Astrocyte (in vitro differentiated cells and primary cell): ENCODE data around the gene NR6A1. TPM values are rescaled to one million over a fixed set of nuclear protein-coding genes. Genes with fewer than 3 reads are reported as not detected.

Experiments
- DNase-seq: peaks from one replicate; pipeline ENCODE4 v3.0.0-alpha.2; 2010; ENCODE audit warnings: low read depth
- FAIRE-seq: peaks from 2 replicates; lab custom pipeline; 2011; peaks lifted over from hg19 to GRCh38; lab: Jason Lieb, UNC
- H2AFZ ChIP-seq: 2 replicates; pipeline ENCODE4 v1.6.0; 2012; ENCODE audit warnings: low read depth, low read length, inconsistent platforms
- H3K27ac ChIP-seq: 2 replicates; pipeline ENCODE4 v1.5.1; 2011; ENCODE audit warnings: low read depth, low read length, inconsistent platforms
- H3K27me3 ChIP-seq: 2 replicates; pipeline ENCODE4 v1.6.0; 2011; ENCODE audit warnings: low read length, inconsistent platforms; ENCODE audit not compliant: insufficient read depth
- H3K36me3 ChIP-seq: 2 replicates; pipeline ENCODE4 v1.5.1; 2011; ENCODE audit warnings: low read length, inconsistent platforms; ENCODE audit not compliant: insufficient read depth
- H3K4me1 ChIP-seq: 2 replicates; pipeline ENCODE4 v1.5.1; 2011; ENCODE audit warnings: low read length, inconsistent platforms; ENCODE audit not compliant: insufficient read depth
- H3K4me2 ChIP-seq: 2 replicates; pipeline ENCODE4 v1.6.0; 2012; ENCODE audit warnings: low read length, inconsistent platforms
- H3K4me3 ChIP-seq: 2 replicates; pipeline ENCODE4 v1.5.1; 2011; ENCODE audit warnings: low read depth, mild to moderate bottlenecking, low read length, inconsistent platforms; ENCODE audit not compliant: insufficient read depth
- H3K79me2 ChIP-seq: 2 replicates; pipeline ENCODE4 v1.6.0; 2012; ENCODE audit warnings: mild to moderate bottlenecking, low read length, inconsistent platforms; ENCODE audit not compliant: insufficient read depth
- H3K9ac ChIP-seq: 2 replicates; pipeline ENCODE4 v1.6.0; 2012; ENCODE audit warnings: mild to moderate bottlenecking, low read length, inconsistent platforms
- H3K9me3 ChIP-seq: 2 replicates; pipeline ENCODE4 v1.5.1; 2012; ENCODE audit warnings: low read depth, mild to moderate bottlenecking, low read length, inconsistent platforms; ENCODE audit not compliant: insufficient read depth
- H4K20me1 ChIP-seq: 2 replicates; pipeline ENCODE4 v1.6.0; 2012; ENCODE audit warnings: low read length, inconsistent platforms; ENCODE audit not compliant: insufficient read depth
- H3K27ac Mint-ChIP-seq: one replicate; pipeline ENCODE4 v1.8.0; 2021; ENCODE audit warnings: mild to moderate bottlenecking, mixed read lengths; ENCODE audit not compliant: unreplicated experiment
- H3K27me3 Mint-ChIP-seq: one replicate; pipeline ENCODE4 v1.8.0; 2021; ENCODE audit warnings: low read depth, mixed read lengths; ENCODE audit not compliant: unreplicated experiment
- H3K36me3 Mint-ChIP-seq: one replicate; pipeline ENCODE4 v1.8.0; 2021; ENCODE audit warnings: low read depth, mixed read lengths; ENCODE audit not compliant: unreplicated experiment
- H3K4me1 Mint-ChIP-seq: one replicate; pipeline ENCODE4 v1.8.0; 2021; ENCODE audit warnings: low read depth, mixed read lengths; ENCODE audit not compliant: unreplicated experiment
- H3K4me3 Mint-ChIP-seq: one replicate; pipeline ENCODE4 v1.8.0; 2021; ENCODE audit warnings: mild to moderate bottlenecking, moderate library complexity, mixed read lengths; ENCODE audit not compliant: unreplicated experiment
- H3K9me3 Mint-ChIP-seq: one replicate; pipeline ENCODE4 v1.8.0; 2021; ENCODE audit warnings: mild to moderate bottlenecking, mixed read lengths; ENCODE audit not compliant: unreplicated experiment
- EZH2 ChIP-seq: IDR thresholded peaks from 2 replicates; pipeline ENCODE4 v1.6.1; 2012; ENCODE audit warnings: mild to moderate bottlenecking, low read length, inconsistent platforms; ENCODE audit not compliant: insufficient read depth
- total RNA-seq: library from RNA; stranded (reverse); gene quantifications from 2 replicates; pipeline ENCODE4 v1.2.1, GENCODE V29; 2021
- TF ChIP-seq, protein P1 (sequence below): IDR thresholded peaks from 2 replicates; pipeline ENCODE4 v1.5.1; 2011; ENCODE audit warnings: low read depth, mild to moderate bottlenecking, inconsistent platforms, low read length, moderate library complexity; ENCODE audit not compliant: insufficient read depth

Gene NR6A1
- total RNA-seq, 1 donor from 2014 or later, result 20.8 TPM

DNA sequence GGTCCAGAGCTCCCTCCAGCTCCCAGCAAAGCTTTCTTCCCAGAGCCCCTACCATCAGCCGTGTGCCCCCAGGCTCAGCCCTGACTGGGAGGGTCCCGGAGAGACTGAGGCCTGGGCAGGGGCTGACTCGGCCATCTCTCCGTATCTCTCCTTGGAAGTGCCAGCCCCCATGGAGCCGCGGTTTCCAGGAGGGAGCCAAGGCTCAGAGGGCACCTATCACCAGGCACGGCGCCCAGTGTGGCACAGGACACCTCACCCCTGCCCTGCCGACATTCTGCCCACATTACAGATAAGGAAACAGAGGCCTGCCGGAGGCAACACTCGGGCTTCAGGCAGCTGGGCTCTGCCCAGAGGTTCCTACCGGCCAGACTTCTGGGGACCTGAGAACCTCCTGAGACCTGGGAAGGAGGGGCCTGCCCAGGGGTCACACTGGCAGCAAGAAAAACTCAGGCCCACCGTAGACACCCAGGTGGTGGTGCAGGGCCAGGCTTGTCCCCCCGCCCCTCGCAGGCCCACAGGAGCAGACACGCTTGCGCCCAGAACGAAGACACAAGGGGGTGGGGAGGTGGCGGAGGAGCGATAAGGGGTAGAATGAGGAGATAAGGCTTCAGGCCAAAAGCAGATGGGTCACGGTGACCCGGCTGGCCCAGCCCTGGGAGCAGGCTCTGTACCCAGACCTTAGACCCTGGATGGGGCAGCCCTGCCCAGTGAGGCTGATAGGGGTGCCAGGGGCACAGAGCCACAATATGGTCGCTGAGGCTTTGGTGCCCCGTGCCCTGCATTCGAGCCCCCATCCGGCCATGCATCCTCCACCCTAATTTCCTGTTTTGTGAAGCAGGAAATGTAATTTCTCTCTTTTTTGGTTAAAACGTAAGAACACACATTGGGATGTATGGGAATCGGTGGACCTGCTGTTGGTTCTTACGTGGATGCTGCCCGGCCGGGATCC is 275.7 kb downstream of the NR6A1 start:
- Mint-ChIP-seq H3K27me3 (peaks cover 61% of the 10 kb centered on the region), H3K4me1 (no peaks in the 10 kb centered on the region), H3K9me3 (no peaks in the 10 kb centered on the region), H3K36me3 (no peaks in the 10 kb centered on the region), H3K4me3 (no peak overlapping the region), H3K27ac (no peak overlapping the region)
- Histone ChIP-seq H3K9me3 (no peaks in the 10 kb centered on the region), H3K4me2 (no peak overlapping the region), H3K36me3 (no peaks in the 10 kb centered on the region), H3K27ac (no peak overlapping the region), H3K79me2 (no peaks in the 10 kb centered on the region), H2AFZ (no peak overlapping the region), H3K27me3 (peaks cover 9% of the 10 kb centered on the region), H3K4me3 (no peak overlapping the region), H4K20me1 (no peaks in the 10 kb centered on the region), H3K4me1 (no peaks in the 10 kb centered on the region), H3K9ac (no peak overlapping the region)
- no peak for DNase-seq
- no peak for FAIRE-seq
- TF ChIP-seq, protein P1, sequence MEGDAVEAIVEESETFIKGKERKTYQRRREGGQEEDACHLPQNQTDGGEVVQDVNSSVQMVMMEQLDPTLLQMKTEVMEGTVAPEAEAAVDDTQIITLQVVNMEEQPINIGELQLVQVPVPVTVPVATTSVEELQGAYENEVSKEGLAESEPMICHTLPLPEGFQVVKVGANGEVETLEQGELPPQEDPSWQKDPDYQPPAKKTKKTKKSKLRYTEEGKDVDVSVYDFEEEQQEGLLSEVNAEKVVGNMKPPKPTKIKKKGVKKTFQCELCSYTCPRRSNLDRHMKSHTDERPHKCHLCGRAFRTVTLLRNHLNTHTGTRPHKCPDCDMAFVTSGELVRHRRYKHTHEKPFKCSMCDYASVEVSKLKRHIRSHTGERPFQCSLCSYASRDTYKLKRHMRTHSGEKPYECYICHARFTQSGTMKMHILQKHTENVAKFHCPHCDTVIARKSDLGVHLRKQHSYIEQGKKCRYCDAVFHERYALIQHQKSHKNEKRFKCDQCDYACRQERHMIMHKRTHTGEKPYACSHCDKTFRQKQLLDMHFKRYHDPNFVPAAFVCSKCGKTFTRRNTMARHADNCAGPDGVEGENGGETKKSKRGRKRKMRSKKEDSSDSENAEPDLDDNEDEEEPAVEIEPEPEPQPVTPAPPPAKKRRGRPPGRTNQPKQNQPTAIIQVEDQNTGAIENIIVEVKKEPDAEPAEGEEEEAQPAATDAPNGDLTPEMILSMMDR, result no peak
- no peak for TF ChIP-seq EZH2

DNA sequence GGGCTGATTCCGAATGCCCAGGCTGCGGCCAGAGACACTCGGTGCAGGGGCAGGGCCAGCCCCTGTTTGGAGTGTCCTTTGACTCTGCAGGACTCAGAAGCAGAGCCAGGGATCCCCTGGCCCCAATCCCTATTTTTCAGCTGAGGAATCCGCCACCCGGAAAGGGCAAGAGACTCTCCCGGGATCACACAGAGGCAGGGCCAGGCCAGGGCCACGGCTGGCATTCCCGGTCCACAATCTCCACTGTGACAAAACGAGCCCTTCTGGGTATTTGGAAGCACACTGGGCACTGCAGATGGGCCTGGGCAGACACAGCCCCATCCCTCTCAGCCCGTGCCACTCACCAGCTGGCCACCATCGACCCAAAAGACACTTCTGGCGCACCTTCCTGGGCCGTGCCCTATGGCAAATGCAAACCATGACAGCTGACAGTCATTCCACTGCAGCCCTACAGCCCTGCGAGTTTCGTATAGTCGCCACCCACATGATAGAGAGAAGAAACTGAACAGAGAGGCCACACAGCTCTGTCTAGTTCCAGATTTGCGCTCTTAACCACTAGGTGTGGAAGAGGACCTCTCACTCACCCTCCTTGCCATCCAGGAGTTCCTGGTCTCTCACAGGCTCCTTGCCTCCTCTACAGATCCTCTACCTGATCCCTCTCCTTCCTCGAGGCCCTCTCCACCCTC is 277.2 kb downstream of the NR6A1 start:
- DNase-seq (no peak), FAIRE-seq (no peak)
- no peaks in the 10 kb centered on the region for H3K79me2 ChIP-seq
- H3K27me3 Mint-ChIP-seq, result peaks cover 66% of the 10 kb centered on the region
- H3K27ac ChIP-seq, result no peak overlapping the region
- H3K4me2 ChIP-seq, result no peak overlapping the region
- H3K27me3 ChIP-seq, result peaks cover 12% of the 10 kb centered on the region
- TF ChIP-seq EZH2, result no peak
- TF ChIP-seq, protein P1, result no peak
- no peaks in the 10 kb centered on the region for H3K36me3 Mint-ChIP-seq
- H3K36me3 ChIP-seq, result no peaks in the 10 kb centered on the region
- H3K4me1 ChIP-seq, result no peaks in the 10 kb centered on the region
- peaks cover 2% of the 10 kb centered on the region for H3K4me1 Mint-ChIP-seq
- no peaks in the 10 kb centered on the region for H3K9me3 Mint-ChIP-seq
- no peaks in the 10 kb centered on the region for H4K20me1 ChIP-seq
- no peaks in the 10 kb centered on the region for H3K9me3 ChIP-seq
- H3K4me3 ChIP-seq, result no peak overlapping the region
- no peak overlapping the region for H3K9ac ChIP-seq
- H2AFZ ChIP-seq, result no peak overlapping the region
- no peak overlapping the region for H3K4me3 Mint-ChIP-seq
- no peak overlapping the region for H3K27ac Mint-ChIP-seq
